ENCODE measurements around the gene KCNA2. TPM values are rescaled to one million over a fixed set of nuclear protein-coding genes. Genes with fewer than 3 reads are reported as not detected.
A peak's percentile ranks its signal among the peaks of the same experiment; 100 is the strongest.

Gene KCNA2
- polyA plus RNA-seq, 1 of the 3 experiments (the other 2 are of a cell fraction) = not detected

DNA sequence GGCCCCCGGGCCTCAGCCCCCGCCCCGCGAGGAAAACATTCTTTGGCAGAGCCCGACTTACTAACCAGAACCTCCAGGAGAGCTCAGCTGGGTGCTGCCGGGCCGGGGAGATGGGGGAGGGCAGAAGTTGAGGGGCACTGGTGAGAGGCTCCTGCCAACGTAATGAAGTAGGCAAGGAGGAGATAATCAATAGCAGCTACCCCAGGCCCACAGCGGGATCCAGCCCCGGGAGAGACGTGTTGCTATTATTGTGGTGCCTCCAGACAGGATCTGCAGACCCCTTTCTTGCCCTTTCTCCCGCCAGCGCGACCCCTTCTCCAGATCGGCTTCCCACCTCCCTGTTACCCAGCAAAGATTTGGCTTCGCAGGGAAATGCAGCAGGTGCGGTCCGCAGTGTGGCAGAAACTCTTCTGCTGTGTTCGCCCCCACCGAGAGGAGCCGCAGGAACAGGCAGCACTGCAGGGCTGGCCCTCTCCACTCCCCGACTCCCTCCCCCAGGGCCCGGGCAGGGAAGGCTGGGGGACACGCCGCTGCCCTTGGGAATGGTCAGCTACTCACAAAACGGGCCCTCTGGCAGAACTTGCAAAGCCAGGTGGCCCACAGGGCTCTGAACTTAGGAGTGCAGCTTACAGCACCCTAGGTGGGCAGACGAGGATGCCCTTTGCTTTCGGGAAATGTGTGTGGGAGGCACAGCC is 1.5 kb upstream of the KCNA2 start:
- Histone ChIP-seq H3K9me3 (no peaks in the 10 kb centered on the region), H2AFZ (ENCODE audit: low read depth) (no peak overlapping the region), H3K36me3 (replicated peaks in 1 of 2; ENCODE audit: control insufficient read depth in 1 of 2, insufficient read depth in 2 of 2, low read length in 1 of 2) (no peaks in the 10 kb centered on the region), H3K4me3 (ENCODE audit: low read depth in 2 of 2, low read length in 1 of 2) (no peak overlapping the region; a peak in 1 of 4 replicates), H3F3A (replicated peaks; ENCODE audit: insufficient read depth) (no peaks in the 10 kb centered on the region), H3K4me2 (no peak overlapping the region), H3K4me1 (ENCODE audit: control insufficient read depth in 1 of 2, insufficient read depth in 2 of 2, low read depth in 1 of 2, low read length in 1 of 2) (peaks cover 0 to 10% of the 10 kb centered on the region in 2 experiments; a peak in 2 of 4 replicates), H4K20me1 (ENCODE audit: insufficient read depth) (no peaks in the 10 kb centered on the region), H3K27me3 (ENCODE audit: insufficient read depth) (peaks cover 60% of the 10 kb centered on the region), H3K79me2 (ENCODE audit: insufficient read depth) (no peaks in the 10 kb centered on the region), H3K9ac (no peak overlapping the region), H3K9me2 (no peaks in the 10 kb centered on the region), H3K27ac (ENCODE audit: low read depth in 2 of 2, low read length in 1 of 2) (no peak overlapping the region)
- 13% methylated on average over 18 of the region's 28 CpGs for WGBS (ENCODE audit: low lambda C conversion rate)
- CTCF ChIA-PET = interaction anchor here (1.3 to 11.6 kb wide), 11 partner anchors 10 to 174 kb away, joined by 4 to 97 read pairs (median 8); no protein-coding TSS in a partner anchor
- POLR2A ChIA-PET = no interaction called here
- TF ChIP-seq TCF12 (IDR thresholded peaks at IDR 0.05) (no peak), EZH2phosphoT487 (IDR thresholded peaks at IDR 0.05; ENCODE audit: borderline replicate concordance, low read depth) (no peak; the same call in 1 of the 2 replicates), NRF1 (IDR thresholded peaks at IDR 0.05; ENCODE audit: low read depth, low read length) (no peak), FOXM1 (IDR thresholded peaks at IDR 0.05; ENCODE audit: low read depth) (no peak), GATA2 (CRISPR knock-in tag; IDR thresholded peaks at IDR 0.05) (no peak), EP300 (IDR thresholded peaks at IDR 0.05; ENCODE audit: borderline replicate concordance in 1 of 2, low read depth in 1 of 2, low read length in 1 of 2) (no peak), TAF1 (IDR thresholded peaks at IDR 0.05; ENCODE audit: borderline replicate concordance, low read depth, low read length) (no peak), SIN3A (IDR thresholded peaks at IDR 0.05; ENCODE audit: borderline replicate concordance, low read depth, low read length) (no peak), CHD2 (IDR thresholded peaks at IDR 0.05; ENCODE audit: low read length, partially characterized antibody) (no peak), ELF1 (IDR thresholded peaks at IDR 0.05) (no peak), SMC3 (IDR thresholded peaks at IDR 0.05; ENCODE audit: low read depth, low read length) (no peak), GABPA (IDR thresholded peaks at IDR 0.05; ENCODE audit: low read depth) (no peak), FOSL2 (IDR thresholded peaks at IDR 0.05; ENCODE audit: borderline replicate concordance, low read depth) (no peak), RAD21 (IDR thresholded peaks at IDR 0.05; ENCODE audit: low read length) (no peak), POLR2AphosphoS5 (IDR thresholded peaks at IDR 0.05; ENCODE audit: low read depth, low read length) (no peak)
- TF ChIP-seq, protein P1, sequence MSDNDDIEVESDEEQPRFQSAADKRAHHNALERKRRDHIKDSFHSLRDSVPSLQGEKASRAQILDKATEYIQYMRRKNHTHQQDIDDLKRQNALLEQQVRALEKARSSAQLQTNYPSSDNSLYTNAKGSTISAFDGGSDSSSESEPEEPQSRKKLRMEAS (IDR thresholded peaks at IDR 0.05; ENCODE audit: low read depth) = no peak
- TF ChIP-seq, protein P2, sequence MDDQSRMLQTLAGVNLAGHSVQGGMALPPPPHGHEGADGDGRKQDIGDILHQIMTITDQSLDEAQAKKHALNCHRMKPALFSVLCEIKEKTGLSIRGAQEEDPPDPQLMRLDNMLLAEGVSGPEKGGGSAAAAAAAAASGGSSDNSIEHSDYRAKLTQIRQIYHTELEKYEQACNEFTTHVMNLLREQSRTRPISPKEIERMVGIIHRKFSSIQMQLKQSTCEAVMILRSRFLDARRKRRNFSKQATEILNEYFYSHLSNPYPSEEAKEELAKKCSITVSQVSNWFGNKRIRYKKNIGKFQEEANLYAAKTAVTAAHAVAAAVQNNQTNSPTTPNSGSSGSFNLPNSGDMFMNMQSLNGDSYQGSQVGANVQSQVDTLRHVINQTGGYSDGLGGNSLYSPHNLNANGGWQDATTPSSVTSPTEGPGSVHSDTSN (IDR thresholded peaks at IDR 0.05) = no peak
- DNase-seq = peak; percentile 38

All from SK-N-SH (cell line).